ENCODE results near the gene SH2B3. TPM values are rescaled to one million over a fixed set of nuclear protein-coding genes. Genes with fewer than 3 reads are reported as not detected.
"Not testable (repeated sequence)": the region's sequence is repeated elsewhere in the genome, so short reads cannot be mapped to it uniquely, and the experiment has no call there.

Gene SH2B3
- total and polyA plus RNA-seq, 9 donors = 9.1 to 20.7 (median 15.7) TPM

DNA sequence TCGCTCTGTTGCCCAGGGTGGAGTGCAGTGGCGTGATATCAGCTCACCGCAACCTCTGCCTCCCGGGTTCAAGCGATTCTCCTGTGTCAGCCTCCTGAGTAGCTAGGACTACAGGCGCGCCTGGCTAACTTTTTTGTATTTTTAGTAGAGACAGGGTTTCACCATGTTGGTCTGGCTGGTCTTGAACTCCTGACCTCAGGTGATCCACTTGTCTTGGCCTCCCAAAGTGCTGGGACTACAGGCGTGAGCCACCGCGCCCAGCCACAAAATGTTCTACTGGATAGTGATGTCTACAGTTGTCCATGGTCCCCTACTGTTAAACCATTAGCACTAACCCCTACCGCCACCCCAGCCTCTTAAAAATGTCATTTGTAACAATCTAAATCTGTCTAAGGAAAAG, 54.4 kb downstream of the SH2B3 start:
- H3K27ac ChIP-seq (ENCODE audit: low read length); DNase-seq; H3K27me3 ChIP-seq (ENCODE audit: control insufficient read depth, insufficient read depth, low read length); H3K4me1 ChIP-seq (ENCODE audit: control insufficient read depth, insufficient read depth, low read length); H3K4me3 ChIP-seq (ENCODE audit: low read length); H3K9me3 ChIP-seq (replicated peaks; ENCODE audit: control insufficient read depth, low read depth, low read length): not testable (repeated sequence)
- H3K36me3 ChIP-seq (ENCODE audit: control insufficient read depth, insufficient read depth, low read length) = peaks cover 38% of the 10 kb centered on the region
- WGBS (ENCODE audit: insufficient coverage) = 100% methylated on average over 7 of the region's 11 CpGs

DNA sequence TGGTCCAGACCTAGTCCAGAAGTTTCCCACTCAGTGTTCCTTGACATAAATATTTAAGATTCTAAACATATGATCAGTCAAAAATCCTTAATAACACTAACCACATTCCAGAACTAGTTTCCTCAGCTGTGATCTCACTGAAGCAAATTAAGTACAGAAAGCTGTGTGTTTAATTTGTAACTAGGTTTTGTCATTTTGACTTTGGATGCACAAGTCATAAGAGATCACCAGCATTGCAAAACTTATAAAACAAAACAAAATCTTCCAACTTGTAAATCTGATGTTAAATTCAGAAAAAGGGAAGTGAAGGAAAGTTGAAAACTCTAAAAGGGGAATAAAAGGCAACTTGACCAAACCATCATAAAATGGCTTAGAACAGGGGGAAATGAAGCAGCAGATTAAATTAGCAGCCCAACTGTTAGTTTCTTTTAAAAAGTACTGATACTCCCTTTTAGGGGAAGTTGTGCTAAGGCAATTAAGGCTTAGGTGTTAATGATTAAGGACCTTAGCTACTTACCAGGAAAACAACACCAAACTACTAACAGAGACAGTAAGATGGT, 56.6 kb downstream of the SH2B3 start:
- DNase-seq = no peak
- Histone ChIP-seq H3K36me3 (ENCODE audit: control insufficient read depth, insufficient read depth, low read length) (peaks cover 21% of the 10 kb centered on the region), H3K4me1 (ENCODE audit: control insufficient read depth, insufficient read depth, low read length) (no peaks in the 10 kb centered on the region)

DNA sequence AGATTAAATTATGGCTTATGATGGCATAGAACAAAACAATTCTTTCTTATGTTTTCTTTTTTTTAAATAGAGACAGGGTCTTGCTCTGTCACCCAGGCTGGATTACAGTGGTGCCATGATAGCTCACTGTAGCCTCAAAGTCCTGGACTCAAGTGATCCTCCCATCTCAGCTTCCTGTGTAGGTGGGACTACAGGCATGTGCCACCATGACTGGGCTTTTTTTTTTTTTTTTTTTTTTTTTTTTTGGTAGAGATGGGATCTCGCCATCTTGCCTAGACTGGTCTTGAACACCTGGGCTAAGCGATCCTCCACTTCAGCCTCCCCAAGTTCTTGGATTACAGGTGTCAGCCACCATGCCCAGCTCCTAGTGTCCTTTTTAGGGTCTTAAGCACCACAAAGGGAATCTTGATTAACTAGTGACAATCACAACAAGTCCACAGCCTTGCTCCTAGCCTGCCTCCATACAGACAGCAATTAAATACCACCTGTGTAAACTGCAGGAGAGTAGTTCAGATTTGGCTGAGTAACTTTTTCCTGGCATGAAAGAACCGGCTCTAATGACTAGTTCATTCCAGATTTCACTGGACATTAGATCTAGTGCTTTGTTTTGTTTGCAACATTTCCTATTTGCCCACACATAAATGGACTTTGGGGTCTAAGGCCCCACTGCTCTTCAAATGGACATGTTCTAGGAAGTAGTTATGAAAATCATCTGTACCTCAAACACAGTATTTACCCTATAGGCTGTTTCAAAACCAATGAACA, 61.6 kb downstream of the SH2B3 start:
- 71% methylated on average over 2 of the region's 3 CpGs for WGBS (ENCODE audit: insufficient coverage)
- no peaks in the 10 kb centered on the region for H3K4me1 ChIP-seq (ENCODE audit: control insufficient read depth, insufficient read depth, low read length)
- peak; percentile 91 for DNase-seq
- H3K27ac ChIP-seq (ENCODE audit: low read length) = peak overlapping the region; percentile 91
- no peak overlapping the region for H3K4me3 ChIP-seq (ENCODE audit: low read length)
- H3K36me3 ChIP-seq (ENCODE audit: control insufficient read depth, insufficient read depth, low read length) = peaks cover 26% of the 10 kb centered on the region
- H3K27me3 ChIP-seq (ENCODE audit: control insufficient read depth, insufficient read depth, low read length) = no peaks in the 10 kb centered on the region
- no peaks in the 10 kb centered on the region for H3K9me3 ChIP-seq (replicated peaks; ENCODE audit: control insufficient read depth, low read depth, low read length)

More for the DNA sequence above, 56.6 kb downstream of the SH2B3 start:
- Histone ChIP-seq H3K9me3 (replicated peaks; ENCODE audit: control insufficient read depth, low read depth, low read length) (no peaks in the 10 kb centered on the region), H3K4me3 (ENCODE audit: low read length) (no peak overlapping the region), H3K27me3 (ENCODE audit: control insufficient read depth, insufficient read depth, low read length) (no peaks in the 10 kb centered on the region), H3K27ac (ENCODE audit: low read length) (no peak overlapping the region)

DNA sequence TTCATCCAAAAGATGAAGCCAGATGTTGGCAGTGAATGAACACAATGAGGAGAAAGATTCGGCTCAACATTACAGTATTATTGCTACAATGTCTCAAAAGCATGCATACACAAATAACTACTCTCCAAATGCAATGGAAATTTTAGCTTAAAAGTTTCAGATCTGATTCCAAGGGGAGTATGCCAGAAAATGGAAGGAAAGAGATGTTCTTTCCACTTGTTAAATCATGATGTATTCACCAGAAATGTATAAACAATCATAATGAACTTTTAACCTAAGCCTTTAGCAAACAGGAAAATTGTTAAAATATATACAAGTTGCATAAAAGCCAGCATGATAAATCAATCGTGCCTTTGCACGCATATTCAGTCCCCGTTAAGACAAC, 62.1 kb downstream of the SH2B3 start:
- no peak overlapping the region for H3K4me3 ChIP-seq (ENCODE audit: low read length)
- no peaks in the 10 kb centered on the region for H3K4me1 ChIP-seq (ENCODE audit: control insufficient read depth, insufficient read depth, low read length)
- H3K36me3 ChIP-seq (ENCODE audit: control insufficient read depth, insufficient read depth, low read length) = peaks cover 26% of the 10 kb centered on the region
- no CpG with 5 or more reads among the region's 4 CpGs for WGBS (ENCODE audit: insufficient coverage)
- no peaks in the 10 kb centered on the region for H3K9me3 ChIP-seq (replicated peaks; ENCODE audit: control insufficient read depth, low read depth, low read length)
- peak overlapping the region; percentile 91 for H3K27ac ChIP-seq (ENCODE audit: low read length)
- DNase-seq = peak; percentile 98
- no peaks in the 10 kb centered on the region for H3K27me3 ChIP-seq (ENCODE audit: control insufficient read depth, insufficient read depth, low read length)

DNA sequence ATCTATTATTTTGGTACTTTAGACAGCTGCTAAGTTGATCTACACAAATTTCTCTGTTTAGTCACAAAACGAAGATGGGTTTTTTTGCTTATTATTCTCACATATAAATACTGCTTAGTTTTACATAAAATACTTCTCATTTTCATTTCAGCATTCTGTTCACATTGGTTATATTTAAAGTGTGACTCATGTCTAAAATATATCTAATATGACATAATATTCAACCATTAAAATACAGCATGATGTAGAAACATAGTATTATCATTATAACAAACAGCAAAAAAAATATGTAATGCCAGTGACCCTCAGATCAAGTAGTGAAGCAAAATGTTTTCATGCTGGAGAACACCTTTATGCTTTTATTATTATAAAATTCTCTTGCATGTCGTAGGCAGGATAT, 63.7 kb downstream of the SH2B3 start:
- no peak overlapping the region for H3K27ac ChIP-seq (ENCODE audit: low read length)
- H3K4me3 ChIP-seq (ENCODE audit: low read length) = no peak overlapping the region
- peaks cover 23% of the 10 kb centered on the region for H3K36me3 ChIP-seq (ENCODE audit: control insufficient read depth, insufficient read depth, low read length)
- no peaks in the 10 kb centered on the region for H3K9me3 ChIP-seq (replicated peaks; ENCODE audit: control insufficient read depth, low read depth, low read length)
- WGBS (ENCODE audit: insufficient coverage) = no CpG with 5 or more reads among the region's 2 CpGs
- H3K4me1 ChIP-seq (ENCODE audit: control insufficient read depth, insufficient read depth, low read length) = no peaks in the 10 kb centered on the region
- DNase-seq = no peak
- no peaks in the 10 kb centered on the region for H3K27me3 ChIP-seq (ENCODE audit: control insufficient read depth, insufficient read depth, low read length)

DNA sequence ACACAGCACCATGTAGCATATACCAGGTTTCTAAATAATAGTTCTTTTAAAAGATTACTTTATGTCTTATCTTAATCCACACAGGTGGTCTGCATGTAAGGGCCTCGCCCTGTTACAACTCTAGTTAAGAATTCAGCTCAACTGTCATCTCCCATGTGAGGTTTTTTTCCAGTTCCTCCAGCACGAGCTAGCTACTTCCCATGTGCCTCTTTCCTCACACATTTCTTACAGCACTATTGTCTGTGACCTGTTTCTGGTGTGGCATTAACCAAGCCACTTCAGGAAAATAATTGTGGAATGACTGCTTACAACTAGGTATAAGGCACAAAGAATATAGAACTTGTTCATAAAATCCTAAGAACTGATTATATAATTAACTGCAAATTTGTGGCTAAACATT, 65.5 kb downstream of the SH2B3 start:
- Histone ChIP-seq H3K27ac (ENCODE audit: low read length) (no peak overlapping the region), H3K27me3 (ENCODE audit: control insufficient read depth, insufficient read depth, low read length) (no peaks in the 10 kb centered on the region), H3K36me3 (ENCODE audit: control insufficient read depth, insufficient read depth, low read length) (peaks cover 30% of the 10 kb centered on the region), H3K4me3 (ENCODE audit: low read length) (no peak overlapping the region), H3K4me1 (ENCODE audit: control insufficient read depth, insufficient read depth, low read length) (no peaks in the 10 kb centered on the region), H3K9me3 (replicated peaks; ENCODE audit: control insufficient read depth, low read depth, low read length) (no peaks in the 10 kb centered on the region)
- DNase-seq = no peak
- 100% methylated on average over 1 of the region's 2 CpGs for WGBS (ENCODE audit: insufficient coverage)

DNA sequence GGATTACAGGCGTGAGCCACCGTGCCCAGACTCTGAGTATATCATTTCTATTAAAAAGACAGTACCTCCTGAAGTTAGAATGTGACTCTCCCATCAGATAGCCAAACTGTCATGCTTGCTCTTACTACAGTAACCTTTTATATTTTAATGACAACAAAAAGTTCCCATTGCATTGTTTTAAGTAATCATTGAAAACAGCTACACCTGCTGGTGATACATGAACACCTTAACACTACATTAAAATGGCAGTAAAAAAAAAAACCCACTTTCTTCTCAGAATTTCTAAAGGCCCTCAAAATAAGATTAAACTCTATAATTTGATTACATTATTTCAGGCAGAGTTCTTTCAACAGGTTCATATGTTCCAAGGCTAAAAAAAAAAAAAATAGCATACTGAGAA, 76.7 kb downstream of the SH2B3 start:
- Histone ChIP-seq H3K9me3 (replicated peaks; ENCODE audit: control insufficient read depth, low read depth, low read length) (no peaks in the 10 kb centered on the region), H3K36me3 (ENCODE audit: control insufficient read depth, insufficient read depth, low read length) (peaks cover 51% of the 10 kb centered on the region), H3K27ac (ENCODE audit: low read length) (no peak overlapping the region), H3K27me3 (ENCODE audit: control insufficient read depth, insufficient read depth, low read length) (no peaks in the 10 kb centered on the region), H3K4me3 (ENCODE audit: low read length) (no peak overlapping the region), H3K4me1 (ENCODE audit: control insufficient read depth, insufficient read depth, low read length) (no peaks in the 10 kb centered on the region)
- DNase-seq = no peak
- no CpG with 5 or more reads among the region's 2 CpGs for whole genome bisulfite sequencing (ENCODE audit: insufficient coverage)

DNA sequence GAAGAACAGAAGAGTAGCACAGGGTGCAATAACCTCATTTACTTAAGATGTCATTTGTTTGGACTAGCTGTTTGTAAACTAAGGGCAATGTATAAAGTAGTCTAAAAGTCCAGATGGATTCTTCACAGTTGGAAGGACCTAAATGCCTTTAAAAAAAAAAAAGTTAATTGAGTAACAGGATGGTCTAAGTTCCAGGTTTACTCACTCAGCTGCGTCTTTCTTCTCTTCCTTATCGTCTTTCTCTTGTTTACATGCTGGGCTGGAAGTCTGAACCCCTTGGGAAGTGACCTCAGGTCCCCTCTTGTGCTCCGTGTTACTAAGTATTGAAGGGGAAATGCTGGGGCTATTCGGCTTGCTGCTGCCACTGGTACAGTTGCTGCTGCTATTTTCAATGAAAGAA, 82.5 kb downstream of the SH2B3 start:
- 60% methylated on average over 1 of the region's 4 CpGs for WGBS (ENCODE audit: insufficient coverage)
- H3K36me3 ChIP-seq (ENCODE audit: control insufficient read depth, insufficient read depth, low read length) = peaks cover 56% of the 10 kb centered on the region
- peak; percentile 11 for DNase-seq

DNA sequence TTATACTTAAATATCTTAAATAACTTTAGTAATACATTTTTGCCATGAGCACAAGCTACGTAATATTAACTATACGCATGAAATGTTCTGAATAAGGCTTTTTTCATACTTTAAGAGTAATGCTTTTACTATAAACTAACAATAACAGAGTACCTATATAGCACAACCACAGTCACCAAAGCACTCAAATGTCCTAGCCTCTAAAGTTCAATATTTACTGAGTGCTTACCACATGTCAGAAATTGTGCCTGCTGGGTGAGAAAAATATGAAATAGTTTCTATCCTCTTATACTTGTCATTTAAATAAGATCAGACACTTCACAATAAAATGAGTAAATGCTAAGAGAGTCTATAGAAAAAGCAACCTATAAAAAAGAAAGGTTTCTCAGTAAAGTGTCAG, 83.1 kb downstream of the SH2B3 start:
- Histone ChIP-seq H3K27me3 (ENCODE audit: control insufficient read depth, insufficient read depth, low read length) (no peaks in the 10 kb centered on the region), H3K27ac (ENCODE audit: low read length) (no peak overlapping the region), H3K36me3 (ENCODE audit: control insufficient read depth, insufficient read depth, low read length) (peaks cover 52% of the 10 kb centered on the region), H3K9me3 (replicated peaks; ENCODE audit: control insufficient read depth, low read depth, low read length) (no peaks in the 10 kb centered on the region), H3K4me1 (ENCODE audit: control insufficient read depth, insufficient read depth, low read length) (no peaks in the 10 kb centered on the region), H3K4me3 (ENCODE audit: low read length) (no peak overlapping the region)
- no peak for DNase-seq
- no CpG with 5 or more reads among the region's 2 CpGs for WGBS (ENCODE audit: insufficient coverage)

More for the DNA sequence above, 82.5 kb downstream of the SH2B3 start:
- Histone ChIP-seq H3K4me1 (ENCODE audit: control insufficient read depth, insufficient read depth, low read length) (no peaks in the 10 kb centered on the region), H3K27me3 (ENCODE audit: control insufficient read depth, insufficient read depth, low read length) (no peaks in the 10 kb centered on the region), H3K4me3 (ENCODE audit: low read length) (no peak overlapping the region), H3K27ac (ENCODE audit: low read length) (no peak overlapping the region), H3K9me3 (replicated peaks; ENCODE audit: control insufficient read depth, low read depth, low read length) (no peaks in the 10 kb centered on the region)

DNA sequence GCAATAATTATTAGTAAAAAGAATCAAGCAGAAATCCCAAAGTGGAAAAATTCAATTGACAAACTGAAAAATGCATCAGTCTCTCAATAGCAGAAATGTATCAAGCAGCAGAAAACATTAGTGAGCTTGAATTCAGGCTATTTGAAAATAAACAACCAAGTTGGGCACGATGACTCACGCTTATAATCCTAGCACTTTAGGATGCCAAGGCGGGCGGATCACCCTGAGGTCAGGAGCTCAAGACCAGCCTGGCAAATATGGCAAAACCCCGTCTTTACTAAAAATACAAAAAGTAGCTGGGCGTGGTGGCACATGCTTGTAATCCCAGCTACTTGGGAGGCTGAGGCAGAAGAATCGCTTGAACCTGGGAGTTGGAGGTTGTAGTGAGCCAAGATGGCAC, 87.3 kb downstream of the SH2B3 start:
- peaks cover 29% of the 10 kb centered on the region for H3K36me3 ChIP-seq (ENCODE audit: control insufficient read depth, insufficient read depth, low read length)
- WGBS (ENCODE audit: insufficient coverage) = 89% methylated on average over 6 of the region's 7 CpGs
- H3K27ac ChIP-seq (ENCODE audit: low read length); H3K4me3 ChIP-seq (ENCODE audit: low read length); DNase-seq; H3K27me3 ChIP-seq (ENCODE audit: control insufficient read depth, insufficient read depth, low read length); H3K9me3 ChIP-seq (replicated peaks; ENCODE audit: control insufficient read depth, low read depth, low read length); H3K4me1 ChIP-seq (ENCODE audit: control insufficient read depth, insufficient read depth, low read length): not testable (repeated sequence)
